ENCODE results near the gene GSE1. TPM values are rescaled to one million over a fixed set of nuclear protein-coding genes. Genes with fewer than 3 reads are reported as not detected.
A peak's percentile ranks its signal among the peaks of the same experiment; 100 is the strongest.

Gene GSE1
- total RNA-seq, 8 experiments from 2014 or later = 13.0 to 63.2 (median 38.5) TPM

- in situ Hi-C loops (cut with MboI; ENCODE audit: low pct_unique_long_range_greater_than_20kb in 2 of 9, low sequenced_read_pairs in 9 of 9, unreplicated experiment in 9 of 9) = loop anchor here in 4 of 9 experiments (25.0 kb wide), 3 partner anchors 193 to 343 kb away; no protein-coding TSS in a partner anchor
- Histone ChIP-seq H3K4me1 (replicated peaks in 1 of 2) (peaks cover 92 to 95% of the 10 kb centered on the region in 2 donors), H3K27ac (no peak overlapping the region)
These were observed 7.8 kb upstream of the GSE1 start for GRCh38 chr16:85605051-85605911.

GRCh38 chr16:85605912-85606841 is 6.9 kb upstream of the GSE1 start:
- Histone ChIP-seq H3K4me3 (no peak overlapping the region), H3K4me1 (replicated peaks in 1 of 2) (peaks cover 90 to 94% of the 10 kb centered on the region in 2 donors), H3K27ac (no peak overlapping the region)
- ATAC-seq (replicated peaks in 6 of 8) = no peak
- 73 to 100% (median 95%) methylated on average over 1 to 10 of the region's 22 CpGs; no CpG with 5 or more reads in 4 of the 10 experiments for WGBS, 10 experiments
- in situ Hi-C loops (cut with MboI; ENCODE audit: low pct_unique_long_range_greater_than_20kb in 2 of 9, low sequenced_read_pairs in 9 of 9, unreplicated experiment in 9 of 9) = loop anchor here in 4 of 9 experiments (25.0 kb wide), 3 partner anchors 194 to 344 kb away; no protein-coding TSS in a partner anchor

More at GRCh38 chr16:85605051-85605911, 7.8 kb upstream of the GSE1 start:
- 43 to 100% (median 83%) methylated on average over 1 to 10 of the region's 28 CpGs; no CpG with 5 or more reads in 2 of the 10 experiments for WGBS, 10 experiments
- H3K4me3 ChIP-seq = no peak overlapping the region
- ATAC-seq (replicated peaks in 6 of 8) = no peak

- H3K4me3 ChIP-seq = peak overlapping the region in 2 of 5 donors; percentile 17 to 18
These were observed 6.2 kb upstream of the GSE1 start for GRCh38 chr16:85606904-85607303.

GRCh38 chr16:85607321-85607765 is 5.8 kb upstream of the GSE1 start:
- in situ Hi-C loops (cut with MboI; ENCODE audit: low pct_unique_long_range_greater_than_20kb in 2 of 9, low sequenced_read_pairs in 9 of 9, unreplicated experiment in 9 of 9) = loop anchor here in 4 of 9 experiments (25.0 kb wide), 3 partner anchors 195 to 345 kb away; no protein-coding TSS in a partner anchor

More at GRCh38 chr16:85606904-85607303, 6.2 kb upstream of the GSE1 start:
- in situ Hi-C loops (cut with MboI; ENCODE audit: low pct_unique_long_range_greater_than_20kb in 2 of 9, low sequenced_read_pairs in 9 of 9, unreplicated experiment in 9 of 9) = loop anchor here in 4 of 9 experiments (25.0 kb wide), 3 partner anchors 195 to 345 kb away; no protein-coding TSS in a partner anchor
- peak overlapping the region; percentile 58 to 89 for H3K27ac ChIP-seq
- H3K4me1 ChIP-seq (replicated peaks in 1 of 2) = peaks cover 82 to 87% of the 10 kb centered on the region in 2 donors
- WGBS, 10 experiments = no CpG with 5 or more reads among the region's 7 CpGs
- peak in 1 of 8 experiments; percentile 3 for ATAC-seq (replicated peaks in 6 of 8)

GRCh38 chr16:85607796-85608514 is 5.2 kb upstream of the GSE1 start:
- Histone ChIP-seq H3K4me1 (replicated peaks in 1 of 2) (peaks cover 76% of the 10 kb centered on the region in 2 donors), H3K4me3 (no peak overlapping the region), H3K27ac (peak overlapping the region; percentile 58 to 89)
- WGBS, 10 experiments = 40 to 80% (median 71%) methylated on average over 1 of the region's 14 CpGs; no CpG with 5 or more reads in 7 of the 10 experiments
- in situ Hi-C loops (cut with MboI; ENCODE audit: low pct_unique_long_range_greater_than_20kb in 2 of 9, low sequenced_read_pairs in 9 of 9, unreplicated experiment in 9 of 9) = loop anchor here in 4 of 9 experiments (25.0 kb wide), 3 partner anchors 196 to 346 kb away; no protein-coding TSS in a partner anchor
- ATAC-seq (replicated peaks in 6 of 8) = no peak

More at GRCh38 chr16:85607321-85607765, 5.8 kb upstream of the GSE1 start:
- Histone ChIP-seq H3K27ac (peak overlapping the region; percentile 58 to 89), H3K4me3 (peak overlapping the region in 2 of 5 donors; percentile 17 to 18), H3K4me1 (replicated peaks in 1 of 2) (peaks cover 78 to 82% of the 10 kb centered on the region in 2 donors)
- 0 to 8% (median 5%) methylated on average over 3 to 16 of the region's 21 CpGs; no CpG with 5 or more reads in 6 of the 10 experiments for WGBS, 10 experiments
- peak; percentile 1 to 31 (median 11) for ATAC-seq (replicated peaks in 6 of 8)

- 65 to 100% (median 94%) methylated on average over 1 to 5 of the region's 11 CpGs; no CpG with 5 or more reads in 4 of the 10 experiments for WGBS, 10 experiments
- H3K4me3 ChIP-seq = no peak overlapping the region
- H3K4me1 ChIP-seq (replicated peaks in 1 of 2) = peaks cover 70 to 71% of the 10 kb centered on the region in 2 donors
- no peak overlapping the region for H3K27ac ChIP-seq
- in situ Hi-C loops (cut with MboI; ENCODE audit: low pct_unique_long_range_greater_than_20kb in 2 of 9, low sequenced_read_pairs in 9 of 9, unreplicated experiment in 9 of 9) = loop anchor here in 4 of 9 experiments (25.0 kb wide), 3 partner anchors 196 to 346 kb away; no protein-coding TSS in a partner anchor
- ATAC-seq (replicated peaks in 6 of 8) = no peak
These were observed 4.6 kb upstream of the GSE1 start for GRCh38 chr16:85608515-85608885.

- WGBS, 10 experiments = 83 to 100% (median 91%) methylated on average over 2 to 7 of the region's 10 CpGs; no CpG with 5 or more reads in 3 of the 10 experiments
- ATAC-seq (replicated peaks in 6 of 8) = no peak
- no peak overlapping the region for H3K4me3 ChIP-seq
- peaks cover 66 to 67% of the 10 kb centered on the region in 2 donors for H3K4me1 ChIP-seq (replicated peaks in 1 of 2)
- H3K27ac ChIP-seq = no peak overlapping the region
- in situ Hi-C loops (cut with MboI; ENCODE audit: low pct_unique_long_range_greater_than_20kb in 2 of 9, low sequenced_read_pairs in 9 of 9, unreplicated experiment in 9 of 9) = loop anchor here in 4 of 9 experiments (25.0 kb wide), 3 partner anchors 197 to 347 kb away; no protein-coding TSS in a partner anchor
These were observed 4.2 kb upstream of the GSE1 start for GRCh38 chr16:85608887-85609286.

- Histone ChIP-seq H3K4me3 (no peak overlapping the region), H3K27ac (peak overlapping the region in 1 of 2 donors; percentile 63), H3K4me1 (replicated peaks in 1 of 2) (peaks cover 62 to 64% of the 10 kb centered on the region in 2 donors)
- no peak for ATAC-seq (replicated peaks in 6 of 8)
- in situ Hi-C loops (cut with MboI; ENCODE audit: low pct_unique_long_range_greater_than_20kb in 2 of 9, low sequenced_read_pairs in 9 of 9, unreplicated experiment in 9 of 9) = loop anchor here in 4 of 9 experiments (25.0 kb wide), 3 partner anchors 197 to 347 kb away; no protein-coding TSS in a partner anchor
- WGBS, 10 experiments = 82 to 100% (median 95%) methylated on average over 2 to 6 of the region's 7 CpGs; no CpG with 5 or more reads in 4 of the 10 experiments
These were observed 3.6 kb upstream of the GSE1 start for GRCh38 chr16:85609539-85609938.

- Histone ChIP-seq H3K4me1 (replicated peaks in 1 of 2) (peaks cover 63 to 69% of the 10 kb centered on the region in 2 donors), H3K4me3 (peak overlapping the region in 1 of 5 donors; percentile 0), H3K27ac (peak overlapping the region; percentile 38 to 63)
- no peak for ATAC-seq (replicated peaks in 6 of 8)
- 80% methylated on average over 3 of the region's 11 CpGs; no CpG with 5 or more reads in 9 of the 10 experiments for WGBS, 10 experiments
- in situ Hi-C loops (cut with MboI; ENCODE audit: low pct_unique_long_range_greater_than_20kb in 2 of 9, low sequenced_read_pairs in 9 of 9, unreplicated experiment in 9 of 9) = loop anchor here in 4 of 9 experiments (25.0 kb wide), 3 partner anchors 198 to 348 kb away; no protein-coding TSS in a partner anchor
These were observed 3.1 kb upstream of the GSE1 start for GRCh38 chr16:85610059-85610445.

GRCh38 chr16:85610446-85611193 is 2.5 kb upstream of the GSE1 start:
- peak overlapping the region; percentile 44 to 75 (median 61) for H3K4me3 ChIP-seq
- in situ Hi-C loops (cut with MboI; ENCODE audit: low pct_unique_long_range_greater_than_20kb in 2 of 9, low sequenced_read_pairs in 9 of 9, unreplicated experiment in 9 of 9) = loop anchor here in 4 of 9 experiments (25.0 kb wide), 3 partner anchors 198 to 348 kb away; no protein-coding TSS in a partner anchor
- 0 to 20% (median 3%) methylated on average over 1 to 10 of the region's 39 CpGs; no CpG with 5 or more reads in 5 of the 10 experiments for WGBS, 10 experiments
- H3K27ac ChIP-seq = peak overlapping the region; percentile 96 to 98
- H3K4me1 ChIP-seq (replicated peaks in 1 of 2) = peaks cover 62 to 71% of the 10 kb centered on the region in 2 donors
- peak; percentile 13 to 57 (median 38) for ATAC-seq (replicated peaks in 6 of 8)

GRCh38 chr16:85611194-85611443 is 2.0 kb upstream of the GSE1 start:
- 20% methylated on average over 1 of the region's 21 CpGs; no CpG with 5 or more reads in 9 of the 10 experiments for WGBS, 10 experiments
- Histone ChIP-seq H3K4me3 (peak overlapping the region; percentile 44 to 75 (median 61)), H3K27ac (peak overlapping the region; percentile 96 to 98), H3K4me1 (replicated peaks in 1 of 2) (peaks cover 62 to 71% of the 10 kb centered on the region in 2 donors)
- in situ Hi-C loops (cut with MboI; ENCODE audit: low pct_unique_long_range_greater_than_20kb in 2 of 9, low sequenced_read_pairs in 9 of 9, unreplicated experiment in 9 of 9) = loop anchor here in 4 of 9 experiments (25.0 kb wide), 3 partner anchors 199 to 349 kb away; no protein-coding TSS in a partner anchor
- ATAC-seq (replicated peaks in 6 of 8) = peak in 5 of 8 experiments; percentile 20 to 42 (median 35)
